SK-N-SH (cell line): Measurements from ENCODE around the gene ENKUR.

Experiments used
- CTCF ChIP-seq: fragments of 200-600 bp; sonication (generic); IDR thresholded peaks from 2 replicates; pipeline ENCODE4 v1.6.1; 2017; ENCODE audit warnings: antibody characterized with exemption, mild to moderate bottlenecking, moderate library complexity
- EP300 ChIP-seq, 2 experiments: IDR thresholded peaks; 2 replicates each; pipeline versions ENCODE4 v1.4.0 to v1.6.1; 2012; ENCODE audit warnings: borderline replicate concordance in 1 of 2, low read depth in 1 of 2, low read length in 1 of 2
- FOXM1 ChIP-seq: IDR thresholded peaks from 2 replicates; pipeline ENCODE4 v1.4.0; 2012; ENCODE audit warnings: low read depth, mild to moderate bottlenecking
- GATA2 ChIP-seq: sonication (generic); formaldehyde crosslinking; IDR thresholded peaks from 2 replicates; pipeline ENCODE4 v1.5.0; 2020; ENCODE audit warnings: mild to moderate bottlenecking, missing genetic modification reagents
- JUND ChIP-seq: IDR thresholded peaks from 2 replicates; pipeline ENCODE4 v1.4.0; 2012
- POLR2AphosphoS5 ChIP-seq: IDR thresholded peaks from 2 replicates; pipeline ENCODE4 v1.6.1; 2012; ENCODE audit warnings: low read depth, low read length
- RAD21 ChIP-seq: IDR thresholded peaks from 2 replicates; pipeline ENCODE4 v1.6.1; 2012; ENCODE audit warnings: mild to moderate bottlenecking, low read length
- RCOR1 ChIP-seq: fragments of 150-350 bp; IDR thresholded peaks from 2 replicates; pipeline ENCODE4 v1.6.1; 2017; ENCODE audit warnings: antibody characterized with exemption, low read length
- RXRA ChIP-seq: IDR thresholded peaks from 2 replicates; pipeline ENCODE4 v1.4.0; 2012; ENCODE audit warnings: low read depth, mild to moderate bottlenecking, borderline replicate concordance
- SIN3A ChIP-seq: IDR thresholded peaks from 2 replicates; pipeline ENCODE4 v1.6.1; 2012; ENCODE audit warnings: low read depth, mild to moderate bottlenecking, low read length, moderate library complexity, borderline replicate concordance
- TAF1 ChIP-seq: IDR thresholded peaks from 2 replicates; pipeline ENCODE4 v1.6.1; 2012; ENCODE audit warnings: low read depth, mild to moderate bottlenecking, low read length, moderate library complexity, borderline replicate concordance
- TF ChIP-seq, protein P1 (sequence below): IDR thresholded peaks from 2 replicates; pipeline ENCODE4 v1.4.0; 2012; ENCODE audit warnings: low read depth, borderline replicate concordance
- TF ChIP-seq, protein P2 (sequence below): IDR thresholded peaks from 2 replicates; pipeline ENCODE4 v1.4.0; 2012; ENCODE audit warnings: low read depth

DNA sequence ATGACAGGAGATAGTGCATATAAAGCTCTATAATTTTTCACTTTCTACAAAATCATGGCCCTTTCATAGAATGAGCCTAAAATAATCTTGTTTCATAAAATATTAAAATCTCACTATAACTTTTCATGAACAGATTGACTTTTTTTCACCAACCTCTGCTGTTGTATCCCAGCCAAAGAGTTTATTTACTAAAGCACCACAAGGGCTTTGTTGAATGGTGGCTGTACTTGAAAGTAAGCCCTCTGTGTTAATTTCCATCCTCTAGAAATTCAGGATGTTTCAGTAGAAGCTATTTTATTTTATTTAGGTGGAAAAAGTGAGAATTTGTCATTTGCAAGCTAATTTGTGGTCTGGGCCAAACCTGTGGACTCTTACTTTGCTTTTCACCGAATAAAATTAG, 30.7 kb upstream of the ENKUR start:
- TF ChIP-seq RCOR1, result no peak
- no peak for TF ChIP-seq GATA2
- no peak for TF ChIP-seq POLR2AphosphoS5
- no peak for TF ChIP-seq CTCF
- TF ChIP-seq RAD21, result no peak
- TF ChIP-seq, protein P1, sequence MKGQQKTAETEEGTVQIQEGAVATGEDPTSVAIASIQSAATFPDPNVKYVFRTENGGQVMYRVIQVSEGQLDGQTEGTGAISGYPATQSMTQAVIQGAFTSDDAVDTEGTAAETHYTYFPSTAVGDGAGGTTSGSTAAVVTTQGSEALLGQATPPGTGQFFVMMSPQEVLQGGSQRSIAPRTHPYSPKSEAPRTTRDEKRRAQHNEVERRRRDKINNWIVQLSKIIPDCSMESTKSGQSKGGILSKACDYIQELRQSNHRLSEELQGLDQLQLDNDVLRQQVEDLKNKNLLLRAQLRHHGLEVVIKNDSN, result no peak
- TF ChIP-seq, protein P2, sequence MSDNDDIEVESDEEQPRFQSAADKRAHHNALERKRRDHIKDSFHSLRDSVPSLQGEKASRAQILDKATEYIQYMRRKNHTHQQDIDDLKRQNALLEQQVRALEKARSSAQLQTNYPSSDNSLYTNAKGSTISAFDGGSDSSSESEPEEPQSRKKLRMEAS, result no peak
- no peak for TF ChIP-seq TAF1
- no peak for TF ChIP-seq SIN3A
- TF ChIP-seq FOXM1, result no peak
- no peak for TF ChIP-seq JUND
- TF ChIP-seq RXRA, result no peak
- no peak for TF ChIP-seq EP300 (IDR thresholded peaks at IDR 0.05; ENCODE audit: borderline replicate concordance in 1 of 2, low read depth in 1 of 2, low read length in 1 of 2)
